GM12891 (cell line): ENCODE measurements around the gene TRPM3.
"Not testable (repeated sequence)": the region's sequence is repeated elsewhere in the genome, so short reads cannot be mapped to it uniquely, and the experiment has no call there.

Experiments
- DNase-seq: peaks from one replicate; pipeline ENCODE4 v3.0.0; 2011; ENCODE audit warnings: low spot score; ENCODE audit not compliant: insufficient read length
- FAIRE-seq: peaks from 2 replicates; lab custom pipeline; 2011; peaks lifted over from hg19 to GRCh38; lab: Jason Lieb, UNC
- PAX5 ChIP-seq: IDR thresholded peaks from 2 replicates; pipeline ENCODE4 v1.6.1; 2011; ENCODE audit warnings: low read length, moderate library complexity, mild to moderate bottlenecking; ENCODE audit not compliant: insufficient read depth, severe bottlenecking
- POLR2A ChIP-seq: IDR thresholded peaks from 2 replicates; pipeline ENCODE4 v1.6.1; 2011; ENCODE audit warnings: low read depth, low read length, control low read depth
- POLR2AphosphoS5 ChIP-seq: IDR thresholded peaks from 2 replicates; pipeline ENCODE4 v1.6.1; 2011; ENCODE audit warnings: low read depth, low read length, control low read depth
- POU2F2 ChIP-seq: IDR thresholded peaks from 2 replicates; pipeline ENCODE4 v1.6.1; 2011; ENCODE audit warnings: low read depth, mild to moderate bottlenecking, control low read depth, low read length, moderate library complexity
- SPI1 ChIP-seq: IDR thresholded peaks from 2 replicates; pipeline ENCODE4 v1.6.1; 2011; ENCODE audit warnings: low read depth, low read length, control low read depth
- TAF1 ChIP-seq: IDR thresholded peaks from 2 replicates; pipeline ENCODE4 v1.6.1; 2011; ENCODE audit warnings: low read depth, low read length, control low read depth

The TRPM3 gene

DNA sequence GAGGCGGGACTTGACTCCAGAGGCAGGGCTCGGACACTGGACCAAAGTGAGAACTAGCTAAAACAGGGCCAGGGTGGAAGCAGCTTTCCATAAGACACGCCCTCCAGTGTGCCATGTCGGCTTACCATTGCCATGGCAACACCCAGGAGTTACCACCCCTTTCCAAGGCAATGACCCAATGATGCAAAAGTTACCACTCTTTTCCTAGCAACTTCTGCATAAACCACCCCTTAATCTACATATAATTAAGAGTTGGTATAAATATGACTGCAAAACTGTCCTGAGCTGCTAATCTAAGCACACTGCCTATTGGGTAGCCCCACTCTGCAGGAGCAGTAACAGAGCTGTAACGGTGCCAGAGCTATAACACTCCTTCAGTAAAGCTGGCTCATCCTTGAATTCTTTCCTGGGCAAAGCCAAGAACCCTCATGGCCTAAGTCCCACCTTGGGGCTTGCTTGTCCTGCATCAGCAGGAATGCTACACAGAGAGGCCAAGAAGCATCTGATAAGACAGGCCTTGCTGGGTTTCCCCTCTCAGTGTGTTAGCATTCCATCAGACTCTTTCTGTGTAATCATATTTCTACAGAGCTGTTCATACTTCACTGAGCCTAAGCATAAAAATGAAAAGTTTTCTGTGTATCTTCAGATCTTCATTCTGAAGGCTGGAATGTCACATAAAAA lies 444.2 kb downstream of the TRPM3 start:
- DNase-seq: no peak
- no peak for FAIRE-seq
- TF ChIP-seq POLR2AphosphoS5: no peak
- no peak for TF ChIP-seq SPI1

DNA sequence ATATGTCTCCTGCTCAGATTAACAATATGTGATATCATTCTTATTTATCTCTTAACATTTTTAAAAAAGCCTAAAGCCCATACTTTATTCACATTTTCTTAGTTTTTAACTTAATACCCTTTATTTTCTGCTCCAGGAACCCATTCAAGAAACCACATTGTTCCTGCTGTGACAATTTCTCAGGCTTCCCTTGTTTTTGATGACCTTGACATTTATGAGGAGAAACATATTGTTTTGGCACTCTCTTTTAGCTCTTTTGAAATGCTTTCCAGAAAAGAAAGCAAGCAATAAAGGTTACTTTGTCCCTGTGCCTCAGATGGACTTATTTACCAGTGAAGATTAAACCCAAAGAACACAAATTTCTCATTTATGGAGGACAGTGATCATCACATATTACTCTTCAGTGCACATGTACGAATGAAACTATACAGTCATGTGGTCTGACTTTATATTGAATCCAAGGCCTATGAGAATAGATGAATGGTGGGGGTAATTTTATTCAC lies 445.5 kb downstream of the TRPM3 start:
- DNase-seq (no peak), FAIRE-seq (no peak)
- TF ChIP-seq POLR2AphosphoS5 (no peak), POU2F2 (no peak), PAX5 (no peak), POLR2A (no peak), TAF1 (no peak), SPI1 (no peak)

DNA sequence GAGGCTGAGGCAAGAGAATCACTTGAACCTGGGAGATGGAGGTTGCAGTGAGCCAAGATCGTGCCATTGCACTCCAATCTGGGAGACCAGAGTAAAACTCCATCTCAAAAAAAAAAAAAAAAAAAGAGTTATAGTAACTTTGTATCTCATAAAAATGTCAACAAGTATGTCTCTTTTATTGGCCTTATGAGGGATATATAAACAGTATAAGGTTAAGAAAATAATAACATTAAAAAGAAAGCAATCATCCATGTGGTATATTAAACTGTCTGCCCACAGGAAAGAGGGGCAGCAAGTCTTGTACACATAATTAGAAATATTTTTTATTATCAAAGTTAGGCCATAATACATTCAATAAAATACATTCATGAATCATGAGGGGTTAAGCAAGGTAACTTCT lies 447.6 kb downstream of the TRPM3 start:
- FAIRE-seq (no peak), DNase-seq (no peak)
- TF ChIP-seq SPI1: no peak
- TF ChIP-seq POLR2AphosphoS5: no peak
- no peak for TF ChIP-seq POU2F2
- no peak for TF ChIP-seq PAX5
- no peak for TF ChIP-seq POLR2A
- no peak for TF ChIP-seq TAF1

DNA sequence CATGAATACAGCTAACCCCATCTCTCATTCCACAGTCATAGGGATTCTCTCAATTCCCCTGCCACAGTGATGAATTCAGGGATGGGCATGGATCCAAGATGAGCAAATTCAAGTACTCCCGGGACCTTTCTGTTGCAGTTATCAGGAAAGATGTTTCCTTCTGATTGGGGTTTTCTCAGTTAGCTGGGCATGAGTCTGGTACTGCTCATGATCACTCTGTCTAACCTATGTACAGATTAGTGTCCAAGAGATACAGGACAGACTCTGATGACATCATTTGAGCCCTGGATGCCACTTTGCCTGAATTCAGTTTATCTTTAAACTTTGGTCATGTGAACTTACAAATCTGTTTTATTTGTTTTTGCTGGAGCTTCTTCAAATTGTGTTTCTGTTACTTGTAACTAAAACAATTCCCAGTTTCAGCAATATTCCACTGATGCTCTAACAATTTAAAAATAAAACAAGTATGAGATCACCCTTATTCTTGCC lies 449.2 kb downstream of the TRPM3 start:
- DNase-seq: no peak
- no peak for FAIRE-seq
- TF ChIP-seq POLR2A (no peak), POU2F2 (no peak), SPI1 (no peak), TAF1 (no peak), PAX5 (no peak), POLR2AphosphoS5 (no peak)

DNA sequence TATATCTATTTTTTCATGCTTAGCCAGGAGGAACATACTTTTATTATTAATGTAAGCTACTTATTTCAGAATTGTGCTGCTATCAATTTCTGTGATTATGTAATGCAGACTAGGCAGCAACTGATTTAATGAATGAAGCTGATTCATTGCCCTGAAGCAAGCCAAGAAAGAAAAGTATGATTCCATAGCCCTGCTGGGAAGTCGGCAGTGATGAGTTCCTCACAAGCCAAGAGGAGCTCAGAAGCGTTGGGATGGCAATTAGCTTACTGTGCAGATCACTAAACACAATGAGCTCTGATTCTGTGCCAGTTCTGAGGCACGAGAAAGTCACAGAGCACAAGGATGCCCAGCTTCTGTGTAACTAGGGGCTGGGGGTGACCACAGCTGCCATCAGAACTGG lies 452.7 kb downstream of the TRPM3 start:
- TF ChIP-seq PAX5: no peak
- TF ChIP-seq POU2F2: no peak
- TF ChIP-seq POLR2AphosphoS5: no peak
- no peak for TF ChIP-seq SPI1
- no peak for TF ChIP-seq POLR2A
- TF ChIP-seq TAF1: no peak
- FAIRE-seq: no peak
- no peak for DNase-seq

DNA sequence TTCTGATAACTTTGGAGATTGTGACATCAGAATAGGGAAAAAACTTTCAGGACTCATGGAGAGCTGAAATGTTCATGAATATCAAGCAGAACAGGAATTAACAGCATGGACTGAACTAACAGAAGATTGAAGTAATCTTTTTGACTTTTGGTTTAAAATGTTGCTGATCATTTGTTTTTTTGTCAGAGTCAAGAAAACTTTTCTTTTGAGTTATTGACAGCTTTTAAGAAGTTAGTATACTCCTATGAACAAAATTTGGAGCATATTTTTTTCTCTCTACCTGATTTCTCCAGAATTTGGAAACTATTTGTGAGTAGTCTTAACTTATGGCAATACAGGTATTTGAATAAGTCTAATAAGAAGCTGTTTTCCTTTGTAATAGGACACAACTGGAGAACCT lies 462.7 kb downstream of the TRPM3 start:
- DNase-seq (no peak), FAIRE-seq (no peak)
- TF ChIP-seq POLR2AphosphoS5 (no peak), SPI1 (no peak), PAX5 (no peak), POU2F2 (no peak), POLR2A (no peak), TAF1 (no peak)

DNA sequence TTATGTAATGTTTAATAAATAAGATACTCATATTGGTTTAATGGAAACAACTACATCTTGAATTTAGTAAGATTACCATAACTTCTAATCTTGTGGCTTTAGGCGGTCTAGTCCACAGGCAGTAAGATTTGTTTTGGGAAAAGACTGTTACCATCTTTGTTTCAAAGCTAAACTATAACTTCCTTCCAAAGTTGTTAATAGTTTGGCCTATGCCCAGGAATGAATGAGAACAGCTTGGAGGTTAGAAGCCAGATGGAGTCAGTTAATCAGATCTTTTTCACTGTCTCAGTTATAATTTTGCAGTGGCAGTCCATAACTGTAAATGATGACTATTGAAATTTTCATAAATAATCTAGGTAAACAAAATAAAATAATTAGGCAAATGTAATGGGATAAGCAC lies 465.1 kb downstream of the TRPM3 start:
- DNase-seq (no peak), FAIRE-seq (no peak)
- no peak for TF ChIP-seq SPI1
- no peak for TF ChIP-seq TAF1
- TF ChIP-seq POLR2AphosphoS5: no peak
- TF ChIP-seq POLR2A: no peak
- no peak for TF ChIP-seq PAX5
- no peak for TF ChIP-seq POU2F2

DNA sequence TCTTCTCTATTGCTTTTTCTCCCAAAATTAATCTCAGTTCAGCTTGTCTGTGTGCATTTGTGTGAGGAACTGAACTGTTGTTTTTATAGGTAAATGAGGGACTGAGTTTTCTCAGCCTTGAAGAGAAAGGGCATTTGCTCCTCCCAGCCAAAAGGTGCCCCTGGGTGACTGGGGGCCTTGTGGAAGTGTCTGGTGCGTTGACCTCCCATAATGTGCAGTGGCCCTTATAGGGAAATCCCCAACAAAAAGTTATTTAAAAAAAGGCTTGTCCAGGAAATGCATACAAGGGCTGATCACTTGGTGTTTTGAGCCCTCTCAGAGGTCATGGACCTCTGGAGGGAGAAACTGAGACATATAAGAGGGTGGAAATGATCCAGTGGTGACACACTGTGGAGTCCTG lies 467.3 kb downstream of the TRPM3 start:
- DNase-seq: no peak
- TF ChIP-seq POLR2AphosphoS5: no peak
- TF ChIP-seq SPI1: no peak
- no peak for TF ChIP-seq PAX5
- TF ChIP-seq POU2F2: no peak
- TF ChIP-seq TAF1: no peak
- TF ChIP-seq POLR2A: no peak

DNA sequence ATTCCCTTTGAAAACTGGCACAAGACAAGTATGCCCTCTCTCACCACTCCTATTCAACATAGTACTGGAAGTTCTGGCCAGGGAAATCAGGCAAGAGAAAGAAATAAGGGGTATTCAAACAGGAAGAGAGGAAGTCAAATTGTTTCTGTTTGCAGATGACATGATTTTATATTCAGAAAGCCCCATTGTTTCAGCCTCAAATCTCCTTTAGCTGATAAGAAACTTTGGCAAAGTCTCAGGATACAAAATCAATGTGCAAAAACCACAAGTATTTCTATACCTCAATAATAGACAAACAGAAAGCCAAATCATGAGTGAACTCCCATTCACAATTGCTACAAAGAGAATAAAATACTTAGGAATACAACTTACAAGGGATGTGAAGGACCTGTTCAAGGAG lies 476.8 kb downstream of the TRPM3 start:
- not testable (repeated sequence) for FAIRE-seq, DNase-seq

More for the DNA sequence above, 467.3 kb downstream of the TRPM3 start:
- no peak for FAIRE-seq

DNA sequence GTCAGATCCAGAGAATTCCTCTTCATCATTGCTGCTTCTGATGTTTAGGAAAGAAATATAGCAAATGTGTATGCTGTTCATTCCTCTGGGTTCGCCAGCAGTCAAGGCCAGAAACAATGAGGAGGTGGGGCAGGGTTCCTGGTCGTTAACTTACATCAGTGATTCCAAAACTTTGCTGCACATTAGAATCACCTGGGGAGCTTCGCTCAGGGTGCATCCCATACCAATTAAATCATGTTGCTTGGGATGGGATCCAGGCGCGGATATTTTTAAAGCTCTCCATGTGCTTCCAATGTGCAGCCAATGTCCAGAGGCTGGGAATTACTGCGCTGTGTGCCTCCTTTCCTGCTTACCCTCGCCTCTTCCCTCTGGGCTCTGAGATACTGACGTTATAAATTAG lies 479.1 kb downstream of the TRPM3 start:
- no peak for TF ChIP-seq PAX5
- no peak for FAIRE-seq
- no peak for DNase-seq
